ENCODE results near the gene FOXN1.
"Not testable (repeated sequence)": the region's sequence is repeated elsewhere in the genome, so short reads cannot be mapped to it uniquely, and the experiment has no call there.

Gene FOXN1

GRCh38 chr17:28505986-28506665 is at the start of gene FOXN1:
Gene FOXN1 (plus strand): TSS chr17:28506348. CDS start chr17:28523970, 17,622 bp downstream.
- DNase-seq = no peak

- DNase-seq = no peak
Observed at GRCh38 chr17:28457890-28458289, 48.3 kb upstream of the FOXN1 start.

GRCh38 chr17:28458881-28459280 is 47.3 kb upstream of the FOXN1 start:
- not testable (repeated sequence) for DNase-seq

GRCh38 chr17:28460901-28461300 is 45.2 kb upstream of the FOXN1 start:
- DNase-seq = no peak

- DNase-seq = no peak
Observed at GRCh38 chr17:28466001-28466400, 40.1 kb upstream of the FOXN1 start.

GRCh38 chr17:28466521-28467048 is 39.6 kb upstream of the FOXN1 start:
- DNase-seq = no peak

- no peak for DNase-seq
Observed at GRCh38 chr17:28467456-28468025, 38.6 kb upstream of the FOXN1 start.

- not testable (repeated sequence) for DNase-seq
Observed at GRCh38 chr17:28468033-28468735, 38.0 kb upstream of the FOXN1 start.

- no peak for DNase-seq
Observed at GRCh38 chr17:28468781-28469180, 37.4 kb upstream of the FOXN1 start.

- no peak for DNase-seq
Observed at GRCh38 chr17:28469376-28469775, 36.8 kb upstream of the FOXN1 start.

- DNase-seq = no peak
Observed at GRCh38 chr17:28470266-28470913, 35.8 kb upstream of the FOXN1 start.

GRCh38 chr17:28470914-28471366 is 35.2 kb upstream of the FOXN1 start:
- DNase-seq = no peak

GRCh38 chr17:28471531-28472342 is 34.4 kb upstream of the FOXN1 start:
- no peak for DNase-seq

- no peak for DNase-seq
Observed at GRCh38 chr17:28472871-28473497, 33.2 kb upstream of the FOXN1 start.

- DNase-seq = no peak
Observed at GRCh38 chr17:28473542-28473941, 32.6 kb upstream of the FOXN1 start, which contains the start of gene SLC13A2. Gene SLC13A2 (plus strand): TSS chr17:28473644. CDS start chr17:28473713, 69 bp downstream.

- no peak for DNase-seq
Observed at GRCh38 chr17:28474111-28474531, 32.0 kb upstream of the FOXN1 start.

GRCh38 chr17:28475151-28475900 is 30.8 kb upstream of the FOXN1 start:
- DNase-seq = no peak

- DNase-seq = no peak
Observed at GRCh38 chr17:28476076-28476865, 29.9 kb upstream of the FOXN1 start.

GRCh38 chr17:28477928-28478327 is 28.2 kb upstream of the FOXN1 start:
- DNase-seq = no peak

Data from CD4-positive, alpha-beta T cell treated with Interleukin-17A for 1 hour (primary cell).